ENCODE results near the gene DDX18. TPM values are rescaled to one million over a fixed set of nuclear protein-coding genes. Genes with fewer than 3 reads are reported as not detected.

Gene DDX18
- total RNA-seq, 1 donor from 2014 or later, result 51.9 TPM

Other genes starting within 250 kb of the DDX18 start
- 9.9 and 13.2 TPM in 2 replicates for gene CCDC93, start 199.4 kb downstream of the DDX18 start, total RNA-seq

All from epithelial cell of proximal tubule (primary cell).